ENCODE results near the gene TRPV5.

Gene TRPV5

DNA sequence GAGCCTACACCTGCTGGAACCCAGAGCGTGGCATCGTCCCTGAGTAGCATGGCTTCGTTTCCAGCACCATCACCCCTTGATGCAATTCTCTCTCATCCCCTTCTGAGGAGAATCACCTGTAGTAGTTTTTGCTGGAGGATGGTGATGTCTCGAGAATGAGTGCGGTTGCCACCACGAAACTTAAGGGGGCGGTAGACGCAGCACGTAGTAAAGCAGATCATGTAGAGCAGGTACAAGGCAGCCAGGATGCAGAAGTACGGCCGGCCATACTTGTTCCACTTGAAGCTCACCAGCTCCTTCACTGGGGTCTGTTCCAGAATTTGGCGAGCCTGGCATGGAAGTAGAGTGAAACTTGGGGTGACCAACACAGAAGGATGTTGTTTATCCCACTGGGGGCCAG is 8.1 kb downstream of the TRPV5 start:
- no peak for DNase-seq (ENCODE audit: low read depth)
- TF ChIP-seq, protein P1, sequence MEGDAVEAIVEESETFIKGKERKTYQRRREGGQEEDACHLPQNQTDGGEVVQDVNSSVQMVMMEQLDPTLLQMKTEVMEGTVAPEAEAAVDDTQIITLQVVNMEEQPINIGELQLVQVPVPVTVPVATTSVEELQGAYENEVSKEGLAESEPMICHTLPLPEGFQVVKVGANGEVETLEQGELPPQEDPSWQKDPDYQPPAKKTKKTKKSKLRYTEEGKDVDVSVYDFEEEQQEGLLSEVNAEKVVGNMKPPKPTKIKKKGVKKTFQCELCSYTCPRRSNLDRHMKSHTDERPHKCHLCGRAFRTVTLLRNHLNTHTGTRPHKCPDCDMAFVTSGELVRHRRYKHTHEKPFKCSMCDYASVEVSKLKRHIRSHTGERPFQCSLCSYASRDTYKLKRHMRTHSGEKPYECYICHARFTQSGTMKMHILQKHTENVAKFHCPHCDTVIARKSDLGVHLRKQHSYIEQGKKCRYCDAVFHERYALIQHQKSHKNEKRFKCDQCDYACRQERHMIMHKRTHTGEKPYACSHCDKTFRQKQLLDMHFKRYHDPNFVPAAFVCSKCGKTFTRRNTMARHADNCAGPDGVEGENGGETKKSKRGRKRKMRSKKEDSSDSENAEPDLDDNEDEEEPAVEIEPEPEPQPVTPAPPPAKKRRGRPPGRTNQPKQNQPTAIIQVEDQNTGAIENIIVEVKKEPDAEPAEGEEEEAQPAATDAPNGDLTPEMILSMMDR (conservative IDR thresholded peaks at IDR 0.05; ENCODE audit: control insufficient read depth, insufficient read depth, low read depth, low read length): no peak

DNA sequence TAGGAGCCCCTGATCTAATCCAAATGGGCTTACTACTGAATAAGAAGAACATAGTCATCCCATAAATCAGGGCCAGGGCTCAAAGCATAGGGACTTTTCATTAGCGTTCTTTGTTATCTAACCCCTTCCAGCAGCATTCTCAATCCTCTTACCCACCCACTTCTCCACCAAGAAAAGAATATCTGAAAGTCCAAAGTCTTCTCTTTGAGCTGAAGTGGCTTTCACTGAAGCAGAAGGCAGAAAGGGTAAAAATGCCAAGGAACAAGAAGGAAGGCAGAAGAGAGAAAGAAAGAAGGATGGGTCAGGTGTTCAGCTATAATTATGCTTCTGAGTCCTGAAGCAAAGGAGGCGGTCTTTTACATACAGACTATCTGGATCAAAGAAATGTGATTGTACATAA is 10.2 kb downstream of the TRPV5 start:
- DNase-seq (ENCODE audit: low read depth): no peak
- TF ChIP-seq, protein P1 (conservative IDR thresholded peaks at IDR 0.05; ENCODE audit: control insufficient read depth, insufficient read depth, low read depth, low read length): no peak
- no peak overlapping the region for H3K4me3 ChIP-seq (ENCODE audit: control insufficient read depth, low read depth, low read length)

More for the DNA sequence above, 8.1 kb downstream of the TRPV5 start:
- H3K4me3 ChIP-seq (ENCODE audit: control insufficient read depth, low read depth, low read length): no peak overlapping the region

DNA sequence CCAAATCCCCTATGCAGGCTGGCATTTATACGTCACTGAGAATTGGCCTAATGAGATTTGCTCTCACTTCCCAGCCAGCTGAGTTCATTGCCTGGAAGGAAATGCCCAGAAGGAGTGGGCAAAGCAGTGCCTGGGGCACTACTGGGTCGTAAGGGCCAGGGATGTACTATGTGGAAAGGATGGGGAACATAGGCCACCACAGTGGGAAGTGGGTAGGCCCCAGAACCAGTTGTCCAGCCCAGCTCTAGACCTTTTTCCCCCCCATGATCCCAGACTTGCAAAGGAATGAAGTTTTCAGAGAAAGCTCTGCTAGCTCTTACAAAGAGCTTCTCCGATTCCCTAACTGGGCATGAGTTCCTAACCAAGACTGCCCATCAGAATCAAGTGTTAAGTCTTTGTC is 13.9 kb downstream of the TRPV5 start:
- DNase-seq (ENCODE audit: low read depth): no peak
- TF ChIP-seq, protein P1 (conservative IDR thresholded peaks at IDR 0.05; ENCODE audit: control insufficient read depth, insufficient read depth, low read depth, low read length): no peak

DNA sequence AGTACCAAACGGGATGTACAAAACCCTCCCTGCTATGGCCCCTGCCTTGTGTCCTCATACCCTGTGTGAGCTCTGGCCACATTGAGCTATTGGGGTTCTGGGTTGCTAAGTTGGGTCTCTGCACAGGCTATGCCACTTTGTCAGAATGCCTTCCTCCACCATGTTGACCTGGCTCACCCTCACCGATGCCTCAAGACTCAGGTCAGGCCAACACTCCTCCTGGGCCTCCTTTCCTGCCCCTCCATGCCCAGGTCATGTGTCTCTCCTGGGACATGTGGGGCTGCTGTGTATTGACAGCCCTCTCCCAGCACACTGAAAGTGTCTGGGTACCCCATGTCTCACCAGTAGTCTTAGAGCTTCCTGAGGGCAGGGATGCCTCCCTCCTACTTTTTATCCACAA is 14.6 kb downstream of the TRPV5 start:
- no peak for DNase-seq (ENCODE audit: low read depth)
- TF ChIP-seq, protein P1 (conservative IDR thresholded peaks at IDR 0.05; ENCODE audit: control insufficient read depth, insufficient read depth, low read depth, low read length): no peak

More for the DNA sequence above, 13.9 kb downstream of the TRPV5 start:
- no peak overlapping the region for H3K4me3 ChIP-seq (ENCODE audit: control insufficient read depth, low read depth, low read length)

DNA sequence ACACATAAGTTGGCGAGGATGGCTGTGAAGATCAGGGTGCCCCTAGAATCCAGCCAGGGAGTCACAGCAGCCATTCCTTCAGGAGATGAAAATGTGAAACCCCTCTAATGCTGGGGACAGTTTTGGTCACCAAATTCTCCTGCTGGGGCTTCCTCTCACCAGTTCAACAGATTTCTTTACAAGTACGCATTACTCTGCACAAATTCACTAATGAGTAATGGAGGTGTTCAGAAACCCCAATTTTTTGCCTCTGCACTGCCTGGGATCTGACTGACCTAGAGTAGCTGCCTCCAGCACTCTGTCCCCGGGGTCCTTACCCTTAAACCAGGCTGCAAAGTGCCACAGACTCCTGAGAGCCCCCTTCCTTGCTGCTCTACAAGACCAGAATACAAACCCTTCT is 16.1 kb downstream of the TRPV5 start:
- TF ChIP-seq, protein P1 (conservative IDR thresholded peaks at IDR 0.05; ENCODE audit: control insufficient read depth, insufficient read depth, low read depth, low read length): no peak
- no peak overlapping the region for H3K4me3 ChIP-seq (ENCODE audit: control insufficient read depth, low read depth, low read length)
- DNase-seq (ENCODE audit: low read depth): no peak

More for the DNA sequence above, 14.6 kb downstream of the TRPV5 start:
- no peak overlapping the region for H3K4me3 ChIP-seq (ENCODE audit: control insufficient read depth, low read depth, low read length)

DNA sequence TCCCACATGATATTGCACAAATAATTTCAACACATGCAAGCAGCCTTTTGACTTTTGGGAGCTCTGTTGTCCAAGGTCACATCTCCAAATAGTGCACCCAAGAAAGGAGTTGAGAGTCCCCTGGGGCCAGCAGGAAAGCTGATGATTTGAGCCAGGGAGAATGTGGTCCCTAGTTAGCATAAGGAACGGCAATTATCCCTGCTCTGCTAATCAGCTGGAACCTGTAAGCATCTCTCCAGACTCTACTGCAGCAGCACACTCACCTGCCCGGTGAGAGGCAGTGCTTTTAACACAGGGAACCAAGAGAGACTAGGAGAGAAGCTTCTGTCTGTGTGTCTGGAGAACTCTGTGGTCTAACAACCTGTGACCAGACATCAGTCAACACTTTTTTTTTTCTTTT is 17.0 kb downstream of the TRPV5 start:
- DNase-seq (ENCODE audit: low read depth): no peak
- TF ChIP-seq, protein P1 (conservative IDR thresholded peaks at IDR 0.05; ENCODE audit: control insufficient read depth, insufficient read depth, low read depth, low read length): no peak
- H3K4me3 ChIP-seq (ENCODE audit: control insufficient read depth, low read depth, low read length): no peak overlapping the region

DNA sequence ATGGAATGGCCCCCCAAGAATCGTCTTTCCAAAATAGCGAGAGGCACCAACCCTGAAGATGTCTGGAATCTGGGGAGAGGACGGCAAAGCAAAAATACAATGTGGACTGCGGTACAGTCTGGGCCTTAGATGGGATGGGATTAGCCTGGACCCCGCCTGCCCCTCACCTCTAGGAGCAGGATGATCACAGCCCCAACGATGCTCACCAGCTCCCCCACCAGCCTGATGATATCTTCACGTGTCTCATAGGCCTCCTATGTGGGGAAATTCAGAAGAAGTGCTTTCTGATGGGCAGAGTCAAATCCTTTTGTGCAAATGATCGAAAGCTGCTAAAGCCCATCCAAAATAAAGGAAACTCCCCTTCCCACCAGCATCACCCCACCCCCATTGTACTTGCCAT is 18.2 kb downstream of the TRPV5 start:
- TF ChIP-seq, protein P1 (conservative IDR thresholded peaks at IDR 0.05; ENCODE audit: control insufficient read depth, insufficient read depth, low read depth, low read length): no peak

More for the DNA sequence above, 18.2 kb downstream of the TRPV5 start:
- H3K4me3 ChIP-seq (ENCODE audit: control insufficient read depth, low read depth, low read length): no peak overlapping the region
- DNase-seq (ENCODE audit: low read depth): no peak
